Left lung (tissue), 10 donors: ENCODE measurements around the gene RIF1. TPM values are rescaled to one million over a fixed set of nuclear protein-coding genes. Genes with fewer than 3 reads are reported as not detected.

Experiments
- ATAC-seq: fragments of 200-7000 bp; cut with Tn5 transposase; one replicate; pipeline ENCODE4 v1.9.1; 2020; ENCODE audit warnings: moderate library complexity
- DNase-seq, 4 donors: peaks; one replicate each; pipeline ENCODE4 v3.0.0-alpha.2; 2013 to 2020
- H3K27ac ChIP-seq, 2 donors: fragments of 200-600 bp; sonication (generic) in 1 of 2; one replicate each; pipeline versions ENCODE4 v1.5.0 to v1.8.0; 2020 to 2021
- H3K27me3 ChIP-seq, 2 donors: fragments of 200-600 bp; sonication (generic) in 1 of 2; one replicate each; pipeline versions ENCODE4 v1.5.0 to v1.8.0; 2020 to 2021
- H3K36me3 ChIP-seq, 2 donors: fragments of 200-600 bp; sonication (generic) in 1 of 2; one replicate each; pipeline versions ENCODE4 v1.5.0 to v1.8.0; 2020 to 2021
- H3K4me1 ChIP-seq, 2 donors: fragments of 200-600 bp; one replicate each; pipeline ENCODE4 v1.8.0; 2021
- H3K4me3 ChIP-seq, 2 donors: fragments of 200-600 bp; sonication (generic) in 1 of 2; one replicate each; pipeline versions ENCODE4 v1.5.0 to v1.8.0; 2020 to 2021; ENCODE audit warnings: mild to moderate bottlenecking in 1 of 2
- H3K9me3 ChIP-seq, 2 donors: fragments of 200-600 bp; sonication (generic) in 1 of 2; one replicate each; pipeline versions ENCODE4 v1.5.0 to v1.8.0; 2020 to 2021
- CTCF ChIP-seq, 2 donors: fragments of 200-600 bp; sonication (generic) in 1 of 2; IDR thresholded peaks; one replicate each; pipeline versions ENCODE4 v1.5.0 to v1.8.0; 2021; ENCODE audit warnings: antibody characterized with exemption in 2 of 2
- intact Hi-C, 2 donors: fragments of 100-400 bp; cut with DNase I; formaldehyde crosslinking; loops; one replicate each; pipeline versions ENCODE4 v1.11.2 to v1.14.2; 2022
- polyA plus RNA-seq, 6 donors: library from polyadenylated mRNA; unstranded; fragments of 120-200 nt; gene quantifications; one replicate each; pipeline ENCODE4 v1.2.1, GENCODE V29; 2013; ENCODE audit not compliant: insufficient read length in 6 of 6
- total RNA-seq, 2 donors: library from RNA; stranded (reverse); fragmentation: NEBNext Ultra II Directional; extraction: Animal tissue kit (Norgen Biotek cat#: 25700); gene quantifications; one replicate each; pipeline ENCODE4 v1.2.1, GENCODE V29; 2021
- donor health status: DM: no; HTN: yes; CAD: no.
- donor health status: DM: no; HTN: no; CAD: no.

Gene RIF1
- total and polyA plus RNA-seq, 8 donors: 29.8 to 49.8 (median 44.8) TPM

- TF ChIP-seq CTCF (IDR thresholded peaks at IDR 0.05): no peak
- Histone ChIP-seq H3K9me3 (no peaks in the 10 kb centered on the region), H3K27ac (no peak overlapping the region), H3K4me1 (no peaks in the 10 kb centered on the region), H3K36me3 (peaks cover 4 to 96% of the 10 kb centered on the region in 2 donors), H3K4me3 (no peak overlapping the region), H3K27me3 (no peaks in the 10 kb centered on the region)
- no peak for ATAC-seq
- no peak for DNase-seq
- intact Hi-C loops: no loop called here
Observed at GRCh38 chr2:151472966-151473365, 63.3 kb downstream of the RIF1 start.

GRCh38 chr2:151475071-151475470 lies 65.4 kb downstream of the RIF1 start:
- no peak for ATAC-seq
- H3K4me3 ChIP-seq: no peak overlapping the region
- no peaks in the 10 kb centered on the region for H3K9me3 ChIP-seq
- no peak overlapping the region for H3K27ac ChIP-seq
- intact Hi-C loops: no loop called here
- DNase-seq: no peak
- H3K36me3 ChIP-seq: peaks cover 4 to 78% of the 10 kb centered on the region in 2 donors
- H3K27me3 ChIP-seq: no peaks in the 10 kb centered on the region
- H3K4me1 ChIP-seq: no peaks in the 10 kb centered on the region
- no peak for TF ChIP-seq CTCF (IDR thresholded peaks at IDR 0.05)

DNA sequence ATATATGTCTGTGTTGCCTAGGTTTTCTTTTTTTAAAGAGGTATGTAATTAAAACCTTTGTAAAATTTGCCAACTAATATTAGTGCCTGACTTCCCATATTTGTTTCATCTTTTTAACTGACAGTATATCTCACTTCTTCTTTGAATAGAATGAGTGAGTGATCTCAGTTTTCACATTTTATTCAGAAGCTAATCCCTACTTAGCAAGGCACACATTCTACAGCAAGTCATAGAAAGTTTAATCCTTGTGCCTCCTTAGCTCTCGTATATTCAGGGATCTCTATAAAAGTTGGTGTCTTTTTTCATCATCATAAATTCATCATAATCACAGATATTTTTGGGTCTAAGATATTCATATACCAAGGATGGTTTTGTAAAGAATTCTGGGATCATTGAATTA lies 66.6 kb downstream of the RIF1 start:
- no peak for ATAC-seq
- no peaks in the 10 kb centered on the region for H3K27me3 ChIP-seq
- no peak overlapping the region for H3K27ac ChIP-seq
- intact Hi-C loops: no loop called here
- peaks cover 4 to 66% of the 10 kb centered on the region in 2 donors for H3K36me3 ChIP-seq
- no peak for DNase-seq
- H3K4me3 ChIP-seq: no peak overlapping the region
- H3K9me3 ChIP-seq: no peaks in the 10 kb centered on the region
- no peak for TF ChIP-seq CTCF (IDR thresholded peaks at IDR 0.05)
- no peaks in the 10 kb centered on the region for H3K4me1 ChIP-seq

DNA sequence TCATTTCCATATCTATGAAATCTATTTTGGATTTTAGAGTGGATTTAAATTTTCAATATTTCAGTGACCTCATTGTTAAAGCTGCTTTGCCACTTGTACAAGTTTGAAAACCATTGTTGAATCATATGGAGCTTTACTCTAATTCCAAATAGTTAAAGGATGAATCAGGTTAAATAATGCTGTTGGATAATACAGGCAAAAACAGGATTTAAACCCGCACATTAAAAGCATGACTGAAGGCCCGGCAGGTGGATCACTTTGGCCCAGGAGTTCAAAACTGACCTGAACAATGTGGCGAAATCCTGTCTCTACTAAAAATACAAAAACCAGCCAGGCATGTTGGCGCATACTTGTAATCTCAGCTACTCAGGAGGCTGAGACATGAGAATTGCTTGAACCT lies 68.3 kb downstream of the RIF1 start:
- Histone ChIP-seq H3K27me3 (no peaks in the 10 kb centered on the region), H3K9me3 (no peaks in the 10 kb centered on the region), H3K27ac (no peak overlapping the region), H3K4me3 (no peak overlapping the region), H3K4me1 (no peaks in the 10 kb centered on the region), H3K36me3 (peaks cover 4 to 63% of the 10 kb centered on the region in 2 donors)
- intact Hi-C loops: no loop called here
- TF ChIP-seq CTCF (IDR thresholded peaks at IDR 0.05): no peak
- DNase-seq (no peak), ATAC-seq (no peak)

- ATAC-seq: no peak
- DNase-seq: no peak
- H3K4me3 ChIP-seq: no peak overlapping the region
- H3K27me3 ChIP-seq: no peaks in the 10 kb centered on the region
- intact Hi-C loops: no loop called here
- H3K9me3 ChIP-seq: no peaks in the 10 kb centered on the region
- no peak for TF ChIP-seq CTCF (IDR thresholded peaks at IDR 0.05)
- H3K4me1 ChIP-seq: no peaks in the 10 kb centered on the region
- H3K27ac ChIP-seq: no peak overlapping the region
- H3K36me3 ChIP-seq: peaks cover 0 to 58% of the 10 kb centered on the region in 2 donors
Observed at GRCh38 chr2:151481744-151482143, 72.0 kb downstream of the RIF1 start.
